GM18861 (cell line): ENCODE measurements around the gene SEPSECS.
"Not testable (repeated sequence)": the region's sequence is repeated elsewhere in the genome, so short reads cannot be mapped to it uniquely, and the experiment has no call there.

Experiments used
- ATAC-seq: cut with Tn5 transposase; IDR thresholded peaks from one replicate; pipeline ENCODE4 v1.9.1; 2021; ENCODE audit not compliant: unreplicated experiment

SEPSECS gene

DNA sequence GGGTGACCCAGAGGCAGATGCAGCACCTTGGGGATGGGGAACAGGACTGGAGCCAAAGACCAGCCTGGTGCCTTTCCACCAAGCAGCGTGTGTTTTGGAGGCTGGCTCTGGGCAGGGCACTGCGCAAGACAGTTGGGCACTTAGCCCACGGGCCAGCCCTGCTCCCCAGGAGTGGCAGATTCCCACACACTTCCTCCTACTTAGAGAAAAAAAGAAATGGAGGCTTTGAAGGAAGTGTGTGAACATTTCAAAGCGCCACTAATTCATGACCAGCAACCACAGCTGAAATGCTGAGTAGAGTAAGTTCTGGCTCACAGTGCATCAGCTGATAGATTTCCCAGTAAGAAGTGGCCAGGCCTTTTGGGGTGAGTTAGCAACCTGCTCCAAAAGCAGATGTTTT is 74.6 kb downstream of the SEPSECS start:
- ATAC-seq: no peak

DNA sequence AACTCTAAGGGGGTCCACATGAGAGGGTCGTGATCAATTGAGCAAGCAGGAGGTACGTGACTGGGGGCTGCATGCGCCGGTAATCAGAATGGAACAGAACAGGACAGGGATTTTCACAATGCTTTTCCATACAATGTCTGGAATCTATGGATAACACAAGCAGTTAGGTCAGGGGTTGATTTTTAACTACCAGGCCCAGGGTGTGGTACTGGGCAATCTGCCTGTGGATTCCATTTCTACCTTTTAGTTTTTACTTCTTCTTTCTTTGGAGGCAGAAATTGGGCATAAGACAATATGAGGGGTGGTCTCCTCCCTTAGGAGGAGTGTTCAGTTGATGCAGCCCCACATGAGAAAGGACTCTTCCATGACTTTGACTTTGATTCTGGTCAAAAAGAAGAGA is 76.8 kb downstream of the SEPSECS start:
- ATAC-seq: not testable (repeated sequence)

GRCh38 chr4:25081866-25082471 is 78.3 kb downstream of the SEPSECS start:
- no peak for ATAC-seq

DNA sequence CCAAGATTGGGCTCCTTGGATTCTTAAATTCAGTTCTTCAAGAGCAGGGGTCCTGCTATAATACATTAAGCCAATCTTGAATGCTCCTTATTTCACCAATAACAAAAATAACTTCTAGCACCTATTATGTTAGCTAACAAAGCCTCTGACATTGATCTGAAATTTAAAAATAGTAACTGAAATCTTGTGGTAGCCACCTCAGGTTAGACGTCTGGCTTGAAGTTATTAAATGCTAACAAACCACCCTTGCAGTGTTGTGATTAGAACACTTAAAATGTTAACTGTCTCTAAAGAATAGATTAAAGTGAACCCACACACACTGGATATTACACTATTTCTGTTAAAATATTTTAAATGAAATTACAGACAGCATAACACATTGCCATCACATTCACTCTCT is 79.7 kb downstream of the SEPSECS start:
- no peak for ATAC-seq

- ATAC-seq: no peak
These were observed 81.7 kb downstream of the SEPSECS start for GRCh38 chr4:25078523-25078922.

DNA sequence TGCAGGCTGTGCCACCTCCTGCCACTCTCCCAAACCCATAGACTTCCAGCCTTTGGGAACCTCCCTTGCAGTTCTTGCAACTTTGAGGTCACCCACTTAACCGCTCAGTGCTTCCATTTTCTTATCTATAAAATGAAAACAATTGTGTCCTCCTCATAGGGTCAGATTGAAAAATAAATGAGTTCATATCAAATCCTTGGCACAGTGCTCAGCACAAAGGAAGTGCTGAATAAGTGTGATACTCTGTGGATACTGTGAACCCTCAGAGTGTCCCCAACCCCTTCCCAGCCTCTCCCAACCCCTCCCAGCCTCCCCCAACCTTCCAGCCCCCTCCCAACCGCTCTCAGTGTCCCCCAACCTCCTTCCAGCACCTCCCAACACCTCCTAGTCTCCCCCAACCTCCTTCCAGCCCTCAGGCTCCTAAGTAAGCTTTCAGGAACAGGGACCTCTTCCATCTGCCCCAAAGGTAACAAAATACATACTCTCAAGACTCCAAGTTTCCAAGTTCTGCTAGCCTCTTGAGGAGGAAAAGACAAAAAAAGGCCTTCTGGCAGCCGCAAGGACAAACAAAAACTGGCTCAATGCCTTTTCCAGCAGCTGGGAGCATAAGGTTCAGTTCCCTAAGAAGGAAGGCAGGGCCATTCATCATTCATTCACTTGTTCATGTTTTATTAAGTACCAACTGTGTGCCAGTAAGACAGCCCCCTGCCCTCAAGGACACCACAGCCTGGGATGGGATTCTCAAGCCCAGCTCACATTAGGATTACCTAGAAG is 83.4 kb downstream of the SEPSECS start:
- no peak for ATAC-seq

GRCh38 chr4:25075851-25076250 is 84.4 kb downstream of the SEPSECS start:
- ATAC-seq: no peak

GRCh38 chr4:25075129-25075528 is 85.1 kb downstream of the SEPSECS start:
- no peak for ATAC-seq

DNA sequence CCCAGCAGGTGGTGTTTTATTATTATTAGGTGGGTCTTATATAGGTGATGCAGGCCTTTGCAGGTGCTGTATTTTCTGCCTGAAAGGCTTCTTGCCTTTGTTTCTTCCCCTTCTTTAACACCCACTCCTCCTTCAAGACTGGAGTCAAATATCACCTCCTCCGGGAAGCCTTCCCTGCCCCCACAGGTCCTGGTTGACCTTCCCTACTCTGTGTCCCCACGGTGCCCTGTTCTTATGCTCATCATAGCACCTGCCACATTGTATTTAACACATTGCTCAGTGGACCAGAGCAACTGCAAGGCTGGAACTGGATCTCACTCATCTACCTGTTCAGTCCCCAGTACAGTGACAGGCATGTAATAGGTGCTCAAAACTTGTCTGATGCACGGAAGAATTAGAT is 89.7 kb downstream of the SEPSECS start:
- ATAC-seq: no peak
